ENCODE results near the gene CDH3. TPM values are rescaled to one million over a fixed set of nuclear protein-coding genes. Genes with fewer than 3 reads are reported as not detected.

Gene CDH3
- total and polyA plus RNA-seq, 2 of the 8 experiments (the other 6 are each of a cell fraction or from before 2014, with no cell fraction given): 146 to 171 TPM

GRCh38 chr16:68715471-68715870 lies 70.4 kb downstream of the CDH3 start:
- Histone ChIP-seq H3K27ac (ENCODE audit: low read depth, low read length) (no peak overlapping the region), H2AFZ (ENCODE audit: low read length) (no peak overlapping the region), H3K79me1 (ENCODE audit: low read depth, low read length) (no peaks in the 10 kb centered on the region), H3K4me1 (replicated peaks in 1 of 4; ENCODE audit: control insufficient read depth in 3 of 4, insufficient read depth in 4 of 4, low read length in 3 of 4) (peaks cover 0 to 9% (median 4%) of the 10 kb centered on the region in 4 experiments; a peak in 3 of 7 replicates), H4K5ac (ENCODE audit: insufficient read length, low read depth, low read length) (no peak overlapping the region), H2AK5ac (ENCODE audit: low read depth, low read length) (no peak overlapping the region), H3K23ac (ENCODE audit: insufficient read length) (no peak overlapping the region), H3K14ac (ENCODE audit: insufficient read length) (no peak overlapping the region), H4K8ac (ENCODE audit: extremely low read depth, insufficient read depth, low read length) (no peak overlapping the region), H2BK20ac (ENCODE audit: low read length) (no peak overlapping the region), H3K9ac (replicated peaks in 1 of 4; ENCODE audit: extremely low read depth in 1 of 4, low read depth in 3 of 4, low read length in 3 of 4) (no peak overlapping the region), H2BK5ac (ENCODE audit: low read depth, low read length) (0 out of 2 replicates have a peak overlapping the region, but pooled peaks have one; percentile 12), H2BK12ac (ENCODE audit: low read depth, low read length) (no peak overlapping the region), H3K4me2 (ENCODE audit: insufficient read depth in 1 of 2, low read depth in 2 of 2, low read length in 2 of 2) (no peak overlapping the region), H3K23me2 (ENCODE audit: low read depth, low read length) (no peaks in the 10 kb centered on the region), H3K4me3 (ENCODE audit: extremely low read depth in 1 of 4, insufficient read depth in 2 of 4, low read depth in 3 of 4, low read length in 4 of 4) (no peak overlapping the region), H3K18ac (ENCODE audit: extremely low read depth, low read length) (no peak overlapping the region), H3K9me3 (ENCODE audit: insufficient read depth in 2 of 2, low read depth in 1 of 2, low read length in 1 of 2) (no peaks in the 10 kb centered on the region), H3K4ac (replicated peaks; ENCODE audit: insufficient read length, low read depth, low read length) (no peak overlapping the region), H3K56ac (replicated peaks; ENCODE audit: insufficient read length, low read depth, low read length) (no peak overlapping the region), H3K27me3 (replicated peaks in 1 of 4; ENCODE audit: control insufficient read depth in 3 of 4, extremely low read depth in 1 of 4, insufficient read depth in 3 of 4, low read length in 3 of 4) (no peaks in the 10 kb centered on the region), H2BK15ac (ENCODE audit: low read length) (no peak overlapping the region), H3K36me3 (ENCODE audit: control insufficient read depth in 2 of 4, insufficient read depth in 4 of 4, low read length in 3 of 4) (no peaks in the 10 kb centered on the region), H4K20me1 (replicated peaks in 1 of 2; ENCODE audit: control insufficient read depth in 1 of 2, insufficient read depth in 2 of 2, low read length in 2 of 2) (no peaks in the 10 kb centered on the region), H3K79me2 (ENCODE audit: control insufficient read depth in 1 of 2, insufficient read depth in 2 of 2, low read length in 2 of 2) (no peaks in the 10 kb centered on the region), H4K91ac (replicated peaks; ENCODE audit: insufficient read length, low read length) (no peak overlapping the region), H2BK120ac (replicated peaks; ENCODE audit: low read depth, low read length) (no peak overlapping the region)
- WGBS, 2 experiments (ENCODE audit: extremely low coverage in 1 of 2, insufficient coverage in 1 of 2, insufficient read length in 1 of 2, insufficient replicate concordance in 2 of 2, low coverage in 1 of 2, low lambda C conversion rate in 2 of 2, missing lambda C conversion rate in 1 of 2): 78% methylated on average over 5 of the region's 5 CpGs; no CpG with 5 or more reads in 1 of the 2 experiments
- TF ChIP-seq HDAC2 (IDR thresholded peaks at IDR 0.05; ENCODE audit: borderline replicate concordance in 1 of 2, low read depth in 2 of 2, low read length in 2 of 2) (no peak), ZNF274 (IDR thresholded peaks at IDR 0.05; ENCODE audit: borderline replicate concordance, extremely low read depth, low read length) (no peak), SIRT6 (IDR thresholded peaks at IDR 0.05; ENCODE audit: low read length) (no peak), EZH2 (IDR thresholded peaks at IDR 0.05; ENCODE audit: low read depth, low read length, severe bottlenecking) (no peak)
- TF ChIP-seq, protein P1, sequence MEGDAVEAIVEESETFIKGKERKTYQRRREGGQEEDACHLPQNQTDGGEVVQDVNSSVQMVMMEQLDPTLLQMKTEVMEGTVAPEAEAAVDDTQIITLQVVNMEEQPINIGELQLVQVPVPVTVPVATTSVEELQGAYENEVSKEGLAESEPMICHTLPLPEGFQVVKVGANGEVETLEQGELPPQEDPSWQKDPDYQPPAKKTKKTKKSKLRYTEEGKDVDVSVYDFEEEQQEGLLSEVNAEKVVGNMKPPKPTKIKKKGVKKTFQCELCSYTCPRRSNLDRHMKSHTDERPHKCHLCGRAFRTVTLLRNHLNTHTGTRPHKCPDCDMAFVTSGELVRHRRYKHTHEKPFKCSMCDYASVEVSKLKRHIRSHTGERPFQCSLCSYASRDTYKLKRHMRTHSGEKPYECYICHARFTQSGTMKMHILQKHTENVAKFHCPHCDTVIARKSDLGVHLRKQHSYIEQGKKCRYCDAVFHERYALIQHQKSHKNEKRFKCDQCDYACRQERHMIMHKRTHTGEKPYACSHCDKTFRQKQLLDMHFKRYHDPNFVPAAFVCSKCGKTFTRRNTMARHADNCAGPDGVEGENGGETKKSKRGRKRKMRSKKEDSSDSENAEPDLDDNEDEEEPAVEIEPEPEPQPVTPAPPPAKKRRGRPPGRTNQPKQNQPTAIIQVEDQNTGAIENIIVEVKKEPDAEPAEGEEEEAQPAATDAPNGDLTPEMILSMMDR (IDR thresholded peaks at IDR 0.05; ENCODE audit: control extremely low read depth in 1 of 3, insufficient read depth in 1 of 3, low read depth in 1 of 3, low read length in 3 of 3): no peak
- ChIA-PET CTCF (ENCODE audit: partially characterized antibody) (interaction anchor here (10.1 kb wide), 1 partner anchor 83 kb away, joined by 71 read pairs; no protein-coding TSS in a partner anchor), POLR2A (ENCODE audit: partially characterized antibody) (interaction anchor here (0.5 to 9.9 kb wide), 2 partner anchors 14 to 23 kb away, joined by 3 to 65 read pairs; partner anchors contain the start of gene CDH1)
- FAIRE-seq: no peak
- no peak for DNase-seq (ENCODE audit: low read depth in 1 of 2, low spot score in 2 of 2)
